Measurements from ENCODE around the gene DOP1A. TPM values are rescaled to one million over a fixed set of nuclear protein-coding genes. Genes with fewer than 3 reads are reported as not detected.

The DOP1A gene
- total and polyA plus RNA-seq, 8 donors: 19.7 to 42.1 (median 32.5) TPM

Other genes with a start within 250 kb of the DOP1A start
- 1 to 10 TPM; 4.1 to 6.6 TPM for gene UBE3D, start 1.8 kb upstream of the DOP1A start, total RNA-seq
- 10 to 100 TPM in 1 of 6 donors, 1 to 10 TPM in 5; 8.7 to 10.9 (median 9.2) TPM for gene UBE3D, start 1.8 kb upstream of the DOP1A start, polyA plus RNA-seq (ENCODE audit: insufficient read length in 6 of 6)
- 10 to 100 TPM; 44.0 to 61.8 TPM for gene PGM3, start 125.6 kb downstream of the DOP1A start, total RNA-seq
- 10 to 100 TPM; 64.8 to 86.5 (median 78.1) TPM for gene PGM3, start 125.6 kb downstream of the DOP1A start, polyA plus RNA-seq (ENCODE audit: insufficient read length in 6 of 6)
- 1 to 10 TPM; 2.5 to 3.8 TPM for gene RWDD2A, start 125.7 kb downstream of the DOP1A start, total RNA-seq
- 1 to 10 TPM; 4.8 to 5.9 (median 5.3) TPM for gene RWDD2A, start 125.7 kb downstream of the DOP1A start, polyA plus RNA-seq (ENCODE audit: insufficient read length in 6 of 6)